GM11168 (cell line): Measurements from ENCODE around the gene STK24.

Source experiments
- in situ Hi-C: fragments of 300-500 bp; cut with MboI; formaldehyde crosslinking; loops from one replicate; pipeline ENCODE4 v1.12.0; 2022; ENCODE audit warnings: low sequenced_read_pairs; ENCODE audit not compliant: unreplicated experiment

Gene STK24

DNA sequence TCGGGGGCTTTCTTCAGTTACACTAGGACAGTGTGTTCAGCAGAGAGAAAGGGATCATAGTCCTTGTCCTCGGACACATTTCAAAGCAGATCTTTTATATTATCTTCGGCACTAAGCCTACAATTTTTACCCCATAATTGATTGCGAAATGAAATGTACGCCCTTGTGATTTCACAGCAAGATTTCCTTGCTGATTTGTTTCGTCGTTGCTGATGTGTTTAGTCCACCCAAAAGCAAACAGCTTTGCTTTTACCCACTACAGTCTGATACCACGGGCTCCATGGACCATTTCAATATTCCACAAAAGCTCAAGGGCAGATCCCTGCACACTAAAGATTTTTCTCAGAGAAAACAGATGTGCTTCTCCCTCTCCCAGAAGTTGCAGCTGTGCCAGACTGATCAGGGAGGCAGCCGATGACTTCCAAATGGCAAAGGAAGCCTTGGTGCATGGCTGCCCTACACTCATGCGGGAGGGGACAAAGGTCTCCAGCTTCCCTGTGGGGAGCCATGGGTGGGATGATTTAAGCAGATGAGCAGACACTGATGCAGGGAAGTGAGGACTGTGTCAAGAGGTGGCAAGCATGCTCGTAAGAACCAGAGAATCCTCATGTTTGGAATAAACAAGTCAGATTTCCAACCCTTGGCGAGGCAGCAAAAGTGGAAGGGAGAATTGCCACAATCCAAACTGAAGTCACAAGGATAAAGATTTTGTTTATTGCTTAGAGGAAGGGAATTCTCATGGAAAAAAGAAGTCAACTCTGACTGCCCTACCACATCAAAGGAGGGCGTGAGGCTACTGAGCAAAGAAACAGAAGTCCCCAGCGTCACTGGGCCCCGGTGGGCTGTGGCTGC lies 81.1 kb downstream of the STK24 start:
- in situ Hi-C loops = no loop called here

DNA sequence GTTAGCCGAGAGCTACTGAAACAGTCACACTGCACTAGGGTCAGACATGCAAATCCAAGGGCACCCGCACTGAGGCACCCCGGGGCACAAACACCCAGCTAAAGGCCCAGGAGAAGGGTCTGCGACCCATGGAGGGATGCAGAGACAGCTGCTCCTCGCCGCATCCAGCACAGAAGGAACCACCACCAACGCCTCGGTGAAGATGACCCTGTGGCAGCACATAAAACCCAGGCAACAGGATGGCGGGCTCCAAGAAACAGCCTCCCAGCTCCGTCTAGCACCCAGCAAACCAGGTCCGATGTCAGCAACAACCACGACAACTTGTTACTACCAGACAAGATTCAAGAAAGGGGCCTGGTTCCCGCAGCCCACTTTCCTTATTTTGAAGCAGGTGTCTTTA lies 82.1 kb downstream of the STK24 start:
- in situ Hi-C loops = no loop called here

DNA sequence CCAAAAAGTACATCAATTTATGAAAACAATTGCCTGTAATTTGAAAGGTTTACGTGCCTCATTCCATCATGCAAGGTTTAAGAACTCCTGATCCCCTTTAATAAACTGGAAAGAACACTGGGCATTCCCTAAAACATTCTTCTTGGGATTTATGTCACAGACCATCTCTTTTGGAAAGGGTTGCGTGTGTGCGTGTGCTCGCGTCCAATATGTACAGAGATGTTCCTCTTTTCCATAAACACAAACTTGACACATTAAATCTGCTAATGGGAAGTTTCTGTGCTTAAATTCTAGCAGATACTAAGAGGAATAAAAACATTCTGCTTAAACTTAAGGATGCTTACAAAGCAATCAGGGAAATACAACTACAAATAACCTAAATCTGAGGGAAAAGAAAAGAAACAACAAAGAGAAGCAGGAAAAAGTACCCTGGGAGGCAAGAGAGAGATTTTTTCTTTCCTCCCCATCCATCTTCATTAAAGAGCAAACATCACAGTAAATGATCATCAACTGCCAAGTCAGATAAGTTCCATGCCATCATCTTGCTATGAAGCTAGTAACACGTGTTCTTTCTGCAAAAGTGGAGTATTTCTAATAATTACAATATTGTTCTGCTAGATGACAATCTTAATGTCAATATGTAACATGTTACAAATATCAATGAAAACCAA lies 83.7 kb downstream of the STK24 start:
- in situ Hi-C loops = no loop called here

DNA sequence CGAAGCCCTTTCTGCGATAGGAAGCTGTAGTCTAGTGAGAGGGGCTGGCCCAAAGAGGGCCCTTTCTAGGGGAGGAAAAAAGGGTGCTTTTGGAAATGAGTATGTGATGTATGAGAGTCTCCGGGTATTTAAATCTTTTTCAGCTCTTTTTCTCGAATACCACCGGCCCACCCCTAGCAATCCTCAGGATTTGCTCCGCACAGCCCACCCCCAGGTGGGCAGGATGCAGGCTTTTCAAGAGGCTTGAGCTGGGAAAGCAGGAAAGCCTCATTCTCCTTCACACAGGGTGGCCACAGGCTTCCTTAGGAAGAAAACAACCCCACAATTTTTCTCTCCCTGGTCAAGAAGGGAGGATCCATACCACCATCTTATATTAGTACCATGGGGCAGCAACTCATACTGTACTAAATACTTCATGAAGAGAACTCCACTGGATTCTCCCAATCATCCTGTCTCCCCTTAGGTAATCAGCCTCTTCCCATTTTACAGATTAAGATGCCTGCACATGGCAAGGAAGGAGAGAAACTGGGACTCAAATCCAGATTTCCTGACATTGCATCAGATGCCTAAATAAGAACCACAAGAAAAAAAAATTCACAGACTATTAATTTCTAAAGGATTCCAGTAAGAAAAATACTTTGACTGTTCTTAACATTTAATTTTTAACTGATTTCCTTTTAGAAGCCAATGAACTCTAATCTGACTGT lies 84.4 kb downstream of the STK24 start:
- in situ Hi-C loops = no loop called here

DNA sequence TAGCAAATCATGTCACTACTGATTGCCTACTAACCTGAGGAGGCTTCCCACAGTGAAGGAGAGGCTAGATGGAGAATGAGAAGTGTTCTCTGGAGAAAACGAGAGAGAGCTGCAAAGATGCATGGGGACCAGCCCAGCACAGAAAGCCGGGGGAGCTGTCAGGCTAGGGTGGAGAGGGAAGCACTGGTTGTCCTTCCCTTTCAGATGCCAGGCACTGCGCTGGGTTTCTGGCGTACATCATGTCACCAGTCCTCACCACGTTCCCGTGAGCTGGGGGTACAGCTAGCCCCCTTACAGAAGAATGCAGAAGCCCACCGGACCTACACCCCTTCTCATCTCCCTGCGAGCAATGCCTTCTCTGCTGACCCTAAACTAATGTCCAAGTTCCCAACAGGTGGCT lies 86.0 kb downstream of the STK24 start:
- in situ Hi-C loops = no loop called here

DNA sequence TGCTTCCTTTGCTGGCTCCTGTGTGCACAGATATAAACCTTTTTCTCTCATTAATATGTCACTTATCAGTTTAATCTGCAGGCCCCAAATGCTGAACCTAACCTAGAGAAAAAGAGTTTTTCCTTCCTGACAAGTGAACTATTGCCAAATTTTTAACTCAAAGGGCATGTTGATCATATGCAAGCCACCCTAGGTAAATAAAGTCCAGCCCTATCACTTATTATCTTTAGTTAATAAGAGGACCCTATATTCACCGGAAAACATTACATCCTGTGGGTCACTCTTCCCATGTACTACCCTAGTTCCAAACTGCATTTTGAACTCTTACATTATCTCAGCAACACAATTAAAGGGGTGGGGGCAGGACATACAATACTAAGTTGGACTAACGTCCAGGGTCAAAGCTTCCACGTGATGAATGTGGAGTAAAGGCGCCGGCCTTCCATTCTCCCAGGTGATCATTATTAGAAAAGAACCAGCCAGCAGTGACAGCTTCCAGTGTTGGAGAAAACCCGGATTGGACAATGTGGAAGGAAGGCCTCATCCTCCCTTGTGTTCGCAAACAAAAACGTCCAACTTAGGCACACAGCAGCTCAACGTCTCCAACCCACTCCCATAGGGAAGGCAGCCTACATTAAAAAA lies 86.6 kb downstream of the STK24 start:
- in situ Hi-C loops = no loop called here

DNA sequence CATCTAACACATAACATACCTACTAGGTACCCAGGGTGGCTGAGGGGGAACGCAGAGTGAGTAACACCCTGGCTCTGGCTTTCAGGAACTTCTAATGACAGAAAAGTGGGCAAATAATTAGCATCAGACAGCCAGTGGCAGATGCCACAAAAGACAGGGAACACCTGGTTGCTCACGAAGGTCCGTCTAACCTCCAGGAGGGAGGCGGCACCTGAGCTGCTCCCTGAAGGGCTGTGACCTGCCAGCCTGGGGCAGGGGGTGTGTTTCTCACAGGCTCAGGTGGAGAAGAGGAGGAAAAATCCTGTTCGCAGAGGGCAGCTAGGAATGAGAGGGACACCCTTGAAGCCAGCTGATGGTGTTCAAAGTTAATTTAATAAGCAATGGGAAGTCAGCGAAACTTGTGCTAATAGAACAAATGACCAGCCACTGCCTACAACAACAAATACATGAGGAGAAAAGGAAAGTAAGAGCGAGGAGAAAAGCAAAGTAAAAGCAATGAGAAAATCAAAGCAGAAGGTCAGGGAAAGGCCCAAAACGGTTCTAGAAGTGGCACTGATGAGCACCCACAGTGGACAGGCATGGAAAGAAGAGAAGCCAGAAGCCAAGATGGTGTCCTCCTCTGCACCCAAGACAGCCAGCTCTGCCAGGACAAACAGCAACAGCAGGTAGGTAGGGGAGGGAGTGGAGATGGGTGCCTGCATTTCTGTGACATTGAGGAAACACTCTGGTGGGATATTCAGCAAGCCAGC lies 87.3 kb downstream of the STK24 start:
- in situ Hi-C loops = no loop called here

DNA sequence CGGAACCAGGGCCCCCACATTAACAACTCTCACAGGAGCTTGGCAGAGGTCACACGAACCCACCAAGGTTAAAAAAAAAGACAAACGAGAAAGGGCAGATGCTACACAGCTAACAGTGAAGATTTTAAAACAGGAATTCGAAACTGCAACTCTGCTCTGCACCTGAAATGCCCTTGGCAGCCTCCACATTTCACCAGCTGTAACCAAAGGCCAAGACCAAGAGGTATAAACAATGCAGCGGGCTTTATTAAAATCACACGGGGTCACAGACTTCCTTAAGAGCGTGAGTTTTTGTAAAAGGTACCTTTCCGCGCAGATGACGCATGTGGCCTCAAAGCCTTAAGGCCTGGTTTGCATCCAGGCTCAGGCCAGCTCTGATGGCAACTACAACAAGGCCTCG lies 88.2 kb downstream of the STK24 start:
- in situ Hi-C loops = no loop called here

DNA sequence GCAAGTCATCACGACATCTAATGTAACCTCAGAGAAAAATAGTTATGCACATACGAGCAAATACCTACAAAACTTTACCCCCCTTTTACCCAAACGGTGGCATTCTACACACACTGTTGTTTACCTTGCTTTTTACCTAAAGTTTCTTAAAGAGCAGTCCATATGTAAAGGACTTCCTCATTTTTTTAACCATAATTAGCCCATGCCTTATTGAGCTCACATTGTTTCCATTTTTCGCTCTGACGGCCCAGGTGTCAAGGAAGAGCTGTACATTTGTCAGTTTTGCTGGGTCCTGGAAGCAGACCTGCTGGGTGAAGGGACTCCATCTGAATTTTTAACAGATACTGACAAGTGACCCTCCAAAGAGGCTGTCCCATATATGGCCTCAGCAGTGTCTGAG lies 89.4 kb downstream of the STK24 start:
- in situ Hi-C loops = no loop called here

DNA sequence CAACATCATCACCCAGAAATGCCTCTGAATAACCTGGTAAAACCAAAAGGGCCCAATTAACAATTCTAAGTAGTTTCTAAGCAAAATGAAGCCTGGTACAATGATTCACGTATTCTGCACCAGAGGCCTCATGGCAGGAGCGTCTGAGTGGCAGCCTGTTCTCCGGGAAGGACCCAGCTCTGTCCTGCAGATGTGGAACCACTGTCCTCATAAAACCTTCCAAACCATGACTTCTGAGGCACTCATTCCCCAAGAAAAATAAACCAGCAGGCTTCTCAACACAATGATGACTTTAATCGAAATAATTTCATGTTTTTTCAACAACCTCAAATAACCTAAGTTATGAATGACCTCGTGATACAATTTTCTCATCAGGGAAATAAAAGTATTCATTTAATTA lies 89.9 kb downstream of the STK24 start:
- in situ Hi-C loops = no loop called here

DNA sequence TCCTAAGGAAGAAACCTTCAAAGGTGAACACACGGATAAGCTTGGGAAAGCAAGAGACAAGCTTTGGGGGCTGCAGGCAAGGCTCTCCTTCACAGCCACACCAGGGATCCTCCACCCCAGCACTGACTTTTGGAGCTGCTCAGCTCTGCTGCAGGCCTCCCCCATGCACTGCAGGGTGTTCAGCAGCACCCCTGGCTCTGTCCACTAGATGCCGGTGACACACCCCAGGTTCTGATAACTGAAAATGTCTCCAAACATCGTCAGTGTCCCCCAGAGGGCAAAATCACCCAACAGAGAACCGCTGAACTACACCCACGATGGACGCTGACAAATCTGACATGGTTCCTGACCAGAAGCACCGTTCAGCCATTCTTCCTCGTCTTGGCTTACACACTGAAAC lies 90.5 kb downstream of the STK24 start:
- in situ Hi-C loops = no loop called here

DNA sequence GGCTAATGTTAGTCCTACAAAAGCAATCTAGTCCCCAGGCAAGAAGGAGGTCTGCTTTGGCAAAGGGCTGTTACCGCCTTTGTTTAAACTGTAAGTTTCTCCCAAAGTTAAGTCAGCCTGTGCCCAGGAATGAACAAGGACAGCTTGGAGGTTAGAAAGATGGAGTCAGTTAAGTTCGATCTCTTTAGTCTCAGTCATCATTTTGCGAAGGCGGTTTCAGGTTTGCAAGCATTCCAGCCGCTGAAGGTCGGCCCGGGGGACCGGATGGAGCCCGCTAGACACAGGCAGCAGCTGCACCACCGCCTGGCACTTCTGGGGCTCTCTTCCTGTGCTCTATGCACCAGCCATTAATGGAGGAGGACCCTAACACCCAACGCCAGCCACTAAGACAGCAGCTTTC lies 91.3 kb downstream of the STK24 start:
- in situ Hi-C loops = no loop called here

DNA sequence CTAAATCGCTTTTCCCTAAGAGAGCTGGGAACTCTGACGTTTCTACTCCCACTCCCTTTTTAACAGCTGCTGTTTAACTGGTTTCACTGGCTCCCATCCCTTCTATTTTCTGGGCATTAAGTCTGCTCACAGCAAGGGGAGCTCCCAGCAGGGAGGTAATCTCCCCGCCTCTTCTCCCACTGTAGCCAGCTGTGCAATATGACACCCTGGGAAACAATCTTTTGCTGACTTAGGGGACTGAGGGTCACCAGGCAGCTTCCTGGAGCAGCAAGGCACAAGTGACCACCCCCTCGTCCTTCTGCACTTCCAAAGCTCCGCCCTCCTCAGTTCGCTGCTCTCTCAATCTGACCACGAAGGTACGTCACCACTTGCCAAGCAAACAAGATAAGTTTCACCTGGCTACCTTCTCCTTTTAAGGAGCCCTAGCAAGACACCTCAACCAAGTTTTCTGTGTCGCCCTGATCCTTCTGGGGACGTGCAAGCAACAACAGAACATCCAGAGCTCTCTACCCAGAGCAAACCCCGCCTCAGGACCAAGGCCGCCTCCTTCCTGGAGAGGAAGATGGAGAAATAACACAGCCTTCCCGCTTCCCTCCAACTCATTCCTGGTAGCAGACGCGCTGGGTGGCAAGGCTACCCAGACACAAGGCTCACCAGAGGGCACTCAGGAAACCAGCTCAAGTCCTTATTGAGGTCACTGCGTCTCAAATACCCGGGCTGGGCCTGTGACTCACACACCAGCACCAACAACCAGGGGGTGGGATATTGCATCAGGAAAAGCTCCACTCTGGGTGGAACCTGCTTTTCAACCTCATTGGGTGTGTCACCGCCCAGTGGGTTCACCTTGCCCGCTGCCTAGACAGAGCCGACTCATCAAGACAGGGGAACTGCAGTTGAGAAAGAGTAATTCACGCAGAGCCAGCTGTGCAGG lies 92.4 kb downstream of the STK24 start:
- in situ Hi-C loops = no loop called here

DNA sequence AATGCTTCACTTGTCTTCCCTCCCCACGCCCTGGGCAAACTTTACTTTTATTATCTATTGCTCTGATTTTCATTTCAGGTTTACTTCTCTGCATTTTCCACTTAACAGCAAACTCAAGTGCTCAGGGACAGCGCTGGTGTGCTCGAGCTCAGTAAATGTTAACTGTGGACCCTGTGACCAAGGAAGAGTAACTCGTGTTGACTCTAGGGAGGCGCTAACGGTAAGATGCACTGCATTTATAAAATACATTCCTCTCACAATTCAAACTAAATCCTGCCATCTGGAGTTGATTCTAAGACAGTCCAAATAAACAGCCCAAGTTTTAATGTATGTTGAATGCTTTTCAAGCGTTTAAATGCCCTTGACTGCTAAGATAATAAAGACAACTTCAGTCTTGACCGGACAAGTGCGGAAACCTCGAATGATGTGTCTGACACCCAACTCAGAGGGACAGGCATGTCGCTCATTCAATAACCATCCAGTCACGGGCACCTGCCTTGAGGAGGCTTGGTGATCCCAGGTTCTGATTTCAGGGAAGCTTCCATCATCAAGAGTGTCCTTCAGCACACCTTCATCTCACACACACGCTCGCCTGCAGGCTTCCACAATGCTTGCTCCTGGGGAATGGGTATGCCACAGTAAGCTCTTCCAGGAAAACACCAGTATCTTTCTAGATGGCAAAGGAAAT lies 93.2 kb downstream of the STK24 start:
- in situ Hi-C loops = no loop called here

DNA sequence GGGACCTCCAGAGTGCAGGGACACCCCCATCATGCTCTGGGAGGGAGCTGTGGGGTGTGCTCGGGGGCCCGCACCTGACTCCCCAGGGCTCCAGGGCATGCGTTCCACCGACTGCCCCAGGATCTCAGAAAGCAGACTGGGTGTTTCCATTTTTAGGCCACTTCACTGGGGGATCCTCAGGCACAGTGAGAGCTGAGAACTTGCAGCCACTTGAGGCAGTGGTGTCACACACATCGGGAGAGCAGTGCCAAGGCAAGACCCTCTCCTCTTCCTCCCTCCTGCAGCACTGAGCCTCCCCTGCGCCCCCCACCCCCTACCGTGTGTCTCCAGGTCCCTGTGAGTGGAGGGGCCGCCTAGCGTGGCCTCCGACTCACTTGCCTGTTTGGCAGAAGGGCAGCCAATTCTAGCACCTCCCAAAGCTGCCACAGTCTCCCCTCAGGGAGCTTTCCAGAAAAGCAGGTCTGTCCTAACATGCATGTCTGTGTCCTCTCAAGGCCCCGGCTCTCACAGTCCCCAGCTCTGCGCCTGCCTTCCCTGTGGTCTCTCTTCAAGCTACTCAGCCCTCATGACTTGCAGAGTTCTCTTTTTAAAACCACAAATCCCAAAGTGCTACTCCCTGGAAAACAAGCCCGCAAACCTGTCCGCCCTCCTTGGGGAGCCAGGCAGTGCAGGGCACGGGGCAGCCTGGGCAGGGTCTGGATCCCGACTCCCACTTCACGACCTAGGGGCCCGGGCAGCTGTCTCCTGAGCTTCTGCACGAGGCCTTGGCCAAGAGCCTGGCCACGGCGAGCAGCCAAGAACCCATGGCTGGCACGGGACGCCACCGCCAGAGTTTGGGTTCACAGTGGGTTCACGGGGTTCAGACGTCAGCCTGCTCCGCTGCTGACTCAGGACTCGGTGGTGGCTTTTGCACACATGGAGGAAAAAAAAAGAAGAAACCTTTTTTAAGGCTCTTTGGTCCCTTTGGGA lies 94.1 kb downstream of the STK24 start:
- in situ Hi-C loops = no loop called here

DNA sequence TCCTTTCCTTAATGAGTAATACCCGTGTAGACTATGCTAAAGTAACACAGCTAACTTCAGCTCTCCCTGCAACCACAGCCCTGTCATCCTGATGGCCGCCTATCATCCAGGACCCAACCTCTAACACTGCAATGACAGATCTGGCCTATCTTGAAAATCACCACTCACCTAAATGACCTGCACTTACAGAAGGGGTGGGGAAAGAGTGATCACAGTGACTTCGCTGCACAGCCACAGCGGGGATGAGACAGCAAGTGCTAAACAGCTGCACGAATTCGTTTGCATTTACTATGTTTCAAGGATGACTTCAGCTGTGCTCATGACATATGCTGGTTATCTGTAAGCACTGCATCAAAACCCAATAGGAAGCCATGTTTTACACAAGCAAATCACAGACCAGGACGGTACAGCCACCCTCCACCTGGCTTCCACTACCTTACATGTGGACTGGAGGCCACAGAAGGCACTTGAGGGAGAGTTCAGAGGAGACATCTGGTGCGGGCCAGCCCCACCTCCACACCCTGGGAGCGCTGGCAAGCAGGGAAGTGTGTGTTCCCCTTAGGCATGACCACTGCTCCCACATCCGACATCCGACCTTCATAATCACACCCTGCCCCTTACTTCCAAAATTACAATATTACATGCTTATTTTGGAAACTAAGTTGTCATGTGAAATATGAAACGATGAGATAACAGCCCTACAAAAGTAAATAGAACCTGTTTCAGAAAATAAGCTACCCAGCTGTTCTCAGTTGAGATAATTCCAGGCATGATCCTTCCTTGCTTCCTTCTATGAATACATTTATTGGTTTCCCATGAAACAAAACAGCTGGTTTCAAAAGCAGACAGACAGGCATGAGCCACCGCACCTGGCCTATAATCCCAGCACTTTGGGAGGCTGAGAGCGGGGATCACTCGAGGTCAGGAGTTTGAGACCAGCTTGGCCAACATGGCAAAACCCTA lies 95.7 kb downstream of the STK24 start:
- in situ Hi-C loops = no loop called here
